Suprapubic skin (tissue), 4 donors: Measurements from ENCODE around the gene TWSG1.

Experiments
- EP300 ChIP-seq: sonication (generic); formaldehyde crosslinking; IDR thresholded peaks from one replicate; pipeline ENCODE4 v1.6.1; 2017; ENCODE audit warnings: antibody characterized with exemption
- POLR2A ChIP-seq, 2 donors: fragments of 450-650 bp; IDR thresholded peaks; one replicate each; pipeline ENCODE4 v1.6.1; 2017; ENCODE audit warnings: antibody characterized with exemption in 2 of 2, mild to moderate bottlenecking in 2 of 2, moderate library complexity in 2 of 2
- POLR2AphosphoS5 ChIP-seq, 3 donors: sonication (generic); formaldehyde crosslinking; IDR thresholded peaks; one replicate each; pipeline ENCODE4 v1.6.1; 2017; ENCODE audit warnings: antibody characterized with exemption in 3 of 3
- TF ChIP-seq, protein P1 (sequence below), 2 donors: fragments of 200-600 bp in 1 of 2; fragments of 450-650 bp in 1 of 2; sonication (generic) in 1 of 2; IDR thresholded peaks; one replicate each; pipeline ENCODE4 v1.5.1; 2016 to 2019; ENCODE audit warnings: antibody characterized with exemption in 2 of 2, mild to moderate bottlenecking in 1 of 2, moderate library complexity in 1 of 2

DNA sequence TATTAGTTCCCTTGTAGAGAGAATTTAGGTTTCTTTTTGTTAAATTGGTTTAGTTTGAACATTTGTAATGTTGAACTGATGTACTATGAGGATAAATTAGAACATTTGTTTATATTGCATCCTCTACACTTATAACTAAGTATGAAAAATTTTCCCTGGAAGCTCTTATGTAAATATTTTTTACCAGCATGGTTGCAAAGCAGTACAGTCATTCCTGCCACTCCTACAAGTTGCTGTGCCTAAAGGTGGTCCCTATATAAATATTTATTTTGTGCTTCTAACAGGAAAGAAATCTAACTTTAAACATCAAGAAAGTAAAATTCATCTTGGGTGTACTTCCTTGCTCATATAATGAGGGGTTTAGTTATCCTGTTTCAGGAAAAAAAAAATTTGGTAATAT is 14.2 kb downstream of the TWSG1 start:
- TF ChIP-seq POLR2A (IDR thresholded peaks at IDR 0.05) (no peak), POLR2AphosphoS5 (IDR thresholded peaks at IDR 0.05) (no peak), EP300 (no peak)
- TF ChIP-seq, protein P1, sequence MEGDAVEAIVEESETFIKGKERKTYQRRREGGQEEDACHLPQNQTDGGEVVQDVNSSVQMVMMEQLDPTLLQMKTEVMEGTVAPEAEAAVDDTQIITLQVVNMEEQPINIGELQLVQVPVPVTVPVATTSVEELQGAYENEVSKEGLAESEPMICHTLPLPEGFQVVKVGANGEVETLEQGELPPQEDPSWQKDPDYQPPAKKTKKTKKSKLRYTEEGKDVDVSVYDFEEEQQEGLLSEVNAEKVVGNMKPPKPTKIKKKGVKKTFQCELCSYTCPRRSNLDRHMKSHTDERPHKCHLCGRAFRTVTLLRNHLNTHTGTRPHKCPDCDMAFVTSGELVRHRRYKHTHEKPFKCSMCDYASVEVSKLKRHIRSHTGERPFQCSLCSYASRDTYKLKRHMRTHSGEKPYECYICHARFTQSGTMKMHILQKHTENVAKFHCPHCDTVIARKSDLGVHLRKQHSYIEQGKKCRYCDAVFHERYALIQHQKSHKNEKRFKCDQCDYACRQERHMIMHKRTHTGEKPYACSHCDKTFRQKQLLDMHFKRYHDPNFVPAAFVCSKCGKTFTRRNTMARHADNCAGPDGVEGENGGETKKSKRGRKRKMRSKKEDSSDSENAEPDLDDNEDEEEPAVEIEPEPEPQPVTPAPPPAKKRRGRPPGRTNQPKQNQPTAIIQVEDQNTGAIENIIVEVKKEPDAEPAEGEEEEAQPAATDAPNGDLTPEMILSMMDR (IDR thresholded peaks at IDR 0.05): no peak
